Prostate gland (tissue), 2 donors: ENCODE results near the gene NEDD4L.

Source experiments
- POLR2A ChIP-seq: fragments of 450-650 bp; IDR thresholded peaks from one replicate; pipeline ENCODE4 v1.6.1; 2016; ENCODE audit warnings: antibody characterized with exemption, mild to moderate bottlenecking
- POLR2AphosphoS5 ChIP-seq: sonication (generic); formaldehyde crosslinking; IDR thresholded peaks from one replicate; pipeline ENCODE4 v1.6.1; 2017; ENCODE audit warnings: antibody characterized with exemption
- TF ChIP-seq, protein P1 (sequence below), 4 experiments: fragments of 200-600 bp in 2 of 4; fragments of 450-650 bp in 2 of 4; sonication (generic) in 2 of 4; IDR thresholded peaks; 1 replicate in 3 of 4; 2 replicates in 1 of 4; pipeline ENCODE4 v1.5.1; 2016 to 2019; ENCODE audit warnings: antibody characterized with exemption in 4 of 4, mild to moderate bottlenecking in 2 of 4, moderate library complexity in 2 of 4

DNA sequence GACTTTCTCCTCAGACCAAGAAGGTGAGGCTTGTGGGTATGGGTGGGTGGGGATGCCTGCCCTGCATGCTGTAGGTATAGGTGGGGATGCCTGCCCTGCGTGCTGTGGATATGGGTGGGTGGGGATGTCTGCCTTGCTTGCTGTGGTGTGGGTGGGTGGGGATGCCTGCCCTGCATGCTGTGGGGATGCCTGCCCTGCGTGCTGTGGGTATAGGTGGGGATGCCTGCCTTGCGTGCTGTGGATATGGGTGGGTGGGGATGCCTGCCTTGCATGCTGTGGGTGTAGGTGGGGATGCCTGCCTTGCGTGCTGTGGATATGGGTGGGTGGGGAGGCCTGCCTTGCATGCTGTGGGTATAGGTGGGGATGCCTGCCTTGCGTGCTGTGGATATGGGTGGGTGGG lies 278.4 kb downstream of the NEDD4L start:
- no peak for TF ChIP-seq POLR2AphosphoS5
- TF ChIP-seq, protein P1, sequence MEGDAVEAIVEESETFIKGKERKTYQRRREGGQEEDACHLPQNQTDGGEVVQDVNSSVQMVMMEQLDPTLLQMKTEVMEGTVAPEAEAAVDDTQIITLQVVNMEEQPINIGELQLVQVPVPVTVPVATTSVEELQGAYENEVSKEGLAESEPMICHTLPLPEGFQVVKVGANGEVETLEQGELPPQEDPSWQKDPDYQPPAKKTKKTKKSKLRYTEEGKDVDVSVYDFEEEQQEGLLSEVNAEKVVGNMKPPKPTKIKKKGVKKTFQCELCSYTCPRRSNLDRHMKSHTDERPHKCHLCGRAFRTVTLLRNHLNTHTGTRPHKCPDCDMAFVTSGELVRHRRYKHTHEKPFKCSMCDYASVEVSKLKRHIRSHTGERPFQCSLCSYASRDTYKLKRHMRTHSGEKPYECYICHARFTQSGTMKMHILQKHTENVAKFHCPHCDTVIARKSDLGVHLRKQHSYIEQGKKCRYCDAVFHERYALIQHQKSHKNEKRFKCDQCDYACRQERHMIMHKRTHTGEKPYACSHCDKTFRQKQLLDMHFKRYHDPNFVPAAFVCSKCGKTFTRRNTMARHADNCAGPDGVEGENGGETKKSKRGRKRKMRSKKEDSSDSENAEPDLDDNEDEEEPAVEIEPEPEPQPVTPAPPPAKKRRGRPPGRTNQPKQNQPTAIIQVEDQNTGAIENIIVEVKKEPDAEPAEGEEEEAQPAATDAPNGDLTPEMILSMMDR (IDR thresholded peaks at IDR 0.05): no peak
- no peak for TF ChIP-seq POLR2A
